CD1c-positive myeloid dendritic cell (primary cell): ENCODE data around the gene BCAR3.
A peak's percentile ranks its signal among the peaks of the same experiment; 100 is the strongest.
"Not testable (repeated sequence)": the region's sequence is repeated elsewhere in the genome, so short reads cannot be mapped to it uniquely, and the experiment has no call there.

Experiments
- DNase-seq: peaks from one replicate; pipeline ENCODE4 v3.0.0-alpha.2; 2016; ENCODE audit errors: extremely low spot score

BCAR3 gene

DNA sequence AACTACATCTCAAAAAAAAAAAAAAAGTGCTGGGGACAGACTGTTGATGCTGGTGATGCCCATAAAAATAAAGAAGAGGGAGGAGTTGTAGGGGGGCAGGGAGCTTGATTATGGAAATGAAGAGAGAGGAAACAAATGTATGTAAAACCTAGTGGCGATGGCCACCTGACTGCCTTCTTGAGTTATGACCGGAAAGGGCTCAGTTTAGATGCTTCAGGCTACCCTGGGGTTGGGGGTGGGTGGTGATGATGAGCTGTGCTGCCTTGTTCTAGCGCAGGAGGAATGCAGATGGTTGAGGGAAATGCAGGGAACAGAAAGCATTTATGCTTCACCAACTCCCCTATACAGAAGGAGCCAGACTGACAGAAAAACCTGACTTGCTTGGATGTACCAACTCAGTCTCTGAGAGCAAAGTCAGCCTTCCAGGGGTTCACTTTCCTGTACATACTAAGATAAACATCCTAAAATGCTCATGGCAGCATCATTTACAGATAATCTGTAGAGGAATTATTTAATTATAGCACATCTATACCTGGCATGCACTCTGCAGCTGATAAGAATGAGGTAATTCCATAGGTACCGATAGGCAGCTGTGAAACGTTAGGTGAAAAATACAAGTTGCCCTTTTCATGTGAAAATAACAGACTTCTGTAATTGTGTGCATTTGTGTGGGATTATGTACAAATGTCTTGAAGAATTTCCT, 8.0 kb upstream of the BCAR3 start:
- peak; percentile 42 for DNase-seq

DNA sequence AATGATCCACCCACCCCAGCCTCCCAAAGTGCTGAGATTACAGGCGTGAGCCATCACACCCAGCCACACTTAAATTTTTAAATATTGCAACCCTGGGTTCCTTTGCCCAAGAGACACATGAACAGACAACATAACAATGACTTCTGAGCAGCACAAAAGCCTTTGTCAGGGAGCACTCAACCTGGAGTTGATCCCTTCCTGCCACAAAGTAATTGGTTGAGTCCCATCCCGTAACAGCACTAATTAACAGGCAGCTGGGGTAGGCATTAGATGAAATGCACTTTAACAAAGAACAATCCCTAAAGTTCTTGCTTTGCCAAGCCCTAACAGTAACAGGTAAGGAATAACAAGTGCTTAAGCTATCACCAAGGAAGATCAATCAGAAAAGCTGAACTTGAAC, 5.9 kb upstream of the BCAR3 start:
- DNase-seq = no peak

DNA sequence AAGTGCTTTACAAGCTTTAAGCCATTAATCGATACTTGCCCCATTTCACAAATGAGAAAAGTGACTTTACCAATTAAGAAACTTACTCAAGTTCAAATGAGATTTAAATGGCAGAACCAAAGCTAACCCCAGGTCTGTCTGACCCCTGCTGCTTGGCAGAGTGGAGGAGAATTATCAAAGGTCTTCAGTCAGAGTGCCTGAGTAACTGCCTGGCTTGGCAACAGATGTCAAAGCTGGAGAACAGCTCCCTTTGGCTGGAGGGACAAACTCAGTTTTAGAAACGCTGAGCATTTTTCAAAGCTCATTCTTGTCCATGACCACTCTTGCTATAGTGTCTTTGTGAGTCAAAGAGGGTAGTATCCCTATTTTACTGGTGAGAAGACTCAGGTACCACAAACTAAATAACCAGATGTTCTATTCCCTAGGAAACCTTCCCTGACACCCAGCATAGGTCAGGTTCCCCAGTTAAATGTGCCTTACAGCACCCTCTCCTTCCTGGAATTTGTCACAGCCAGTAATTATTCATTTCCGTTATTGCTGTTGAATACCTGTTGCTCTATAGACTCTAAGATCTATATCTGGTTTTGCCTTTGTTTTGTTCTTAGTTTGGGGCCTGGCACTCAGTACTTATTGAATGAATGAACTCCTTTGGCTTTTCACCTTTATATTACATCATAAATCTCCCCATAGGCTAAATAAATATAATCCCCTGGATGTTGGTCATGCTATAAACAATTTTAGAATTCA, 5.0 kb upstream of the BCAR3 start:
- no peak for DNase-seq

GRCh38 chr1:93685918-93686317, 4.3 kb upstream of the BCAR3 start:
- peak; percentile 32 for DNase-seq

- DNase-seq = no peak
Measured at GRCh38 chr1:93683234-93683633, 1.6 kb upstream of the BCAR3 start.

- DNase-seq = no peak
Measured at GRCh38 chr1:93681989-93682412, 364 bp upstream of the BCAR3 start.

- DNase-seq = peak; percentile 74
Measured at GRCh38 chr1:93680420-93681100, 1.1 kb downstream of the BCAR3 start.

- DNase-seq = no peak
Measured at GRCh38 chr1:93680076-93680419, 1.6 kb downstream of the BCAR3 start.

DNA sequence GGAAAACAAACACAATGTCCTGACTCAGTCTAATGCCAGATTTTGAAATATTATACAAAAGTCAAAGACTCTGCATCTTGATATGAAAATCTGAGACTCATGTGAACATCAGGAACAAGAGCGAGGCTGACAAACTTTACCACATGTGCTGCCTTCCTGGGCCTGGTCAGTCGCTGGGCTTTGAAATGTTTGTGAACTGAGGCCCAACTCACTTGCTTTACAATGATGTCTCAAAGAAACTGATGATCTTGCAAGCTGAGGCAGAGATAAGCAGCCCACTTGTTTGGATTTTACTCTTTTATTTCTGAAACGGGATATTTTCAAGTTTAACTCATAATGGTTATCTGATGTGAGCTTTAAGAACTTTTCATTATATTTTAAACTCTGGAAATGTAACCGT, 2.1 kb downstream of the BCAR3 start:
- DNase-seq = no peak

GRCh38 chr1:93678946-93679480, 2.6 kb downstream of the BCAR3 start:
- DNase-seq = no peak

GRCh38 chr1:93678491-93678890, 3.1 kb downstream of the BCAR3 start:
- DNase-seq = no peak

- no peak for DNase-seq
Measured at GRCh38 chr1:93677729-93678128, 3.9 kb downstream of the BCAR3 start.

- no peak for DNase-seq
Measured at GRCh38 chr1:93676427-93676826, 5.2 kb downstream of the BCAR3 start.

- DNase-seq = no peak
Measured at GRCh38 chr1:93675931-93676330, 5.7 kb downstream of the BCAR3 start.

- no peak for DNase-seq
Measured at GRCh38 chr1:93675271-93675670, 6.4 kb downstream of the BCAR3 start.

GRCh38 chr1:93674071-93674470, 7.6 kb downstream of the BCAR3 start:
- not testable (repeated sequence) for DNase-seq

GRCh38 chr1:93673163-93673829, 8.3 kb downstream of the BCAR3 start:
- DNase-seq = no peak

GRCh38 chr1:93672477-93673162, 9.0 kb downstream of the BCAR3 start:
- peak; percentile 49 for DNase-seq

DNA sequence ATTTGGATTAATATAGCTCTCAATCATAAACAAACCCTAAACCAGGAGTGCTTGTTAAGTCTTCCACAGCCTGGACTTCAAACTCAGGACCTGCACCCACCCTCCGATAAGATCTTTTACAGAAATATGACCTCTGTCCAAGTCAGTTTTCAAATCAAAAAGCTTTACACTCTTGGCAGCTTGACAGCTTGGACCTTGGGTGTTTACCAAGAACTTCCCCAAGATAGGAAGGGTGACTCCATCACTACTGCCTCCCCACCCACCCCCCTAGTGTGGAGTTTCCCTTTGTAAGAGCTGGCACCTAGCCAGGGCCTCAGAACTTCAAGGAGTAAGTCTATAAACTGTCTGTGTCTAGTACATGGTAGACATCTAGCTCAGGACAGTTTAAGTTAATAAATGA, 9.6 kb downstream of the BCAR3 start:
- DNase-seq = peak; percentile 93

GRCh38 chr1:93671099-93671621, 10.5 kb downstream of the BCAR3 start:
- no peak for DNase-seq

- no peak for DNase-seq
Measured at GRCh38 chr1:93670141-93670540, 11.5 kb downstream of the BCAR3 start.
